Tibial artery (tissue), 4 donors: Measurements from ENCODE around the gene TIMELESS.

Source experiments
- DNase-seq, 2 donors: peaks; one replicate each; pipeline ENCODE4 v3.0.0-alpha.2; 2019
- H3K27ac ChIP-seq, 2 donors: fragments of 200-600 bp; sonication (generic) in 1 of 2; 1 replicate in 1 of 2; 2 replicates in 1 of 2; pipeline ENCODE4 v1.5.1; 2018 to 2019; ENCODE audit warnings: mild to moderate bottlenecking in 1 of 2
- H3K27me3 ChIP-seq, 2 donors: fragments of 200-600 bp; sonication (generic) in 1 of 2; one replicate each; pipeline versions ENCODE4 v1.5.1 to v1.6.0; 2016 to 2019
- H3K36me3 ChIP-seq, 3 donors: fragments of 200-600 bp; sonication (generic) in 2 of 3; one replicate each; pipeline ENCODE4 v1.5.1; 2016 to 2019; ENCODE audit warnings: mild to moderate bottlenecking in 2 of 3
- H3K4me1 ChIP-seq, 4 donors: fragments of 200-600 bp; sonication (generic) in 2 of 4; 1 replicate in 3 of 4; 2 replicates in 1 of 4; pipeline ENCODE4 v1.5.1; 2016 to 2019
- H3K4me3 ChIP-seq, 2 donors: fragments of 200-600 bp; sonication (generic) in 1 of 2; 1 replicate in 1 of 2; 2 replicates in 1 of 2; pipeline ENCODE4 v1.5.1; 2018 to 2019; ENCODE audit warnings: mild to moderate bottlenecking in 2 of 2
- H3K9me3 ChIP-seq, 3 donors: fragments of 200-600 bp; sonication (generic) in 1 of 3; one replicate each; pipeline ENCODE4 v1.5.1; 2016 to 2019
- intact Hi-C: fragments of 100-400 bp; cut with DNase I; formaldehyde crosslinking; loops from one replicate; pipeline ENCODE4 v1.15.0; 2023; ENCODE audit warnings: low total_unique reads
- TF ChIP-seq, protein P1 (sequence below), 2 experiments: fragments of 200-600 bp in 1 of 2; fragments of 450-650 bp in 1 of 2; IDR thresholded peaks; one replicate each; pipeline ENCODE4 v1.5.1; 2017 to 2019; ENCODE audit warnings: antibody characterized with exemption in 2 of 2, mild to moderate bottlenecking in 1 of 2, moderate library complexity in 1 of 2

Gene TIMELESS

DNA sequence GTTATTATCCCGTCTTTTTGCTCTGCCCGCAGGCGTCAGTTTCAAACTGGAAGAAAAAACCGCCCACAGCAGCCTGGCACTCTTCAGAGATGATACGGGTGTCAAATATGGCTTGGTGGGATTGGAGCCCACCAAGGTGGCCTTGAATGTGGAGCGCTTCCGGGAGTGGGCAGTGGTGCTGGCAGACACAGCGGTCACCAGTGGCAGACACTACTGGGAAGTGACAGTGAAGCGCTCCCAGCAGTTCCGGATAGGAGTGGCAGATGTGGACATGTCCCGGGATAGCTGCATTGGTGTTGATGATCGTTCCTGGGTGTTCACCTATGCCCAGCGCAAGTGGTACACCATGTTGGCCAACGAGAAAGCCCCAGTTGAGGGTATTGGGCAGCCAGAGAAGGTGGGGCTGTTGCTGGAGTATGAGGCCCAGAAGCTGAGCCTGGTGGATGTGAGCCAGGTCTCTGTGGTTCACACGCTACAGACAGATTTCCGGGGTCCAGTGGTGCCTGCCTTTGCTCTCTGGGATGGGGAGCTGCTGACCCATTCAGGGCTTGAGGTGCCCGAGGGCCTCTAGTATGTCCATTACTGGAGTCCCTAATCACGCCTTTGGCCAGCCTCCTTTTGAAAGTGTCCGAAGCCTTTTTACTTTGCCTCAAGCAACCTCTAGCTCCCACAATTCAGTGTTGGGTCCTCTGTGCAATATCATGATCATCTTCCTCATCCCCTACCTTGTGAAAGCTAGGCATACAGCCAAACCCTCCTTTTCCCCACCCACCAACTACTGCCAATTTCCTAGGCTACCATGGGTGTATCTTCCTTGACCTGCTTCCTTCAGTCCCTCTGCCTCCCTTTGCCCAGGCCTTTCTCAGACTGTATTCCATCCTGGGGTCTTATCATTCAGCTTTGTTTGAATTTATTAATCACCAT is 20.0 kb upstream of the TIMELESS start:
- Histone ChIP-seq H3K27me3 (no peaks in the 10 kb centered on the region), H3K36me3 (peaks cover 0 to 21% (median 7%) of the 10 kb centered on the region in 3 donors), H3K27ac (peak overlapping the region; percentile 84 to 89), H3K9me3 (no peaks in the 10 kb centered on the region), H3K4me1 (peaks cover 0 to 21% (median 15%) of the 10 kb centered on the region in 4 donors), H3K4me3 (peak overlapping the region; percentile 60 to 82)
- intact Hi-C loops = loop anchor here (5.0 to 10.0 kb wide), 3 partner anchors 147 to 352 kb away; partner anchors contain the start of genes RPL41 and ZC3H10
- TF ChIP-seq, protein P1, sequence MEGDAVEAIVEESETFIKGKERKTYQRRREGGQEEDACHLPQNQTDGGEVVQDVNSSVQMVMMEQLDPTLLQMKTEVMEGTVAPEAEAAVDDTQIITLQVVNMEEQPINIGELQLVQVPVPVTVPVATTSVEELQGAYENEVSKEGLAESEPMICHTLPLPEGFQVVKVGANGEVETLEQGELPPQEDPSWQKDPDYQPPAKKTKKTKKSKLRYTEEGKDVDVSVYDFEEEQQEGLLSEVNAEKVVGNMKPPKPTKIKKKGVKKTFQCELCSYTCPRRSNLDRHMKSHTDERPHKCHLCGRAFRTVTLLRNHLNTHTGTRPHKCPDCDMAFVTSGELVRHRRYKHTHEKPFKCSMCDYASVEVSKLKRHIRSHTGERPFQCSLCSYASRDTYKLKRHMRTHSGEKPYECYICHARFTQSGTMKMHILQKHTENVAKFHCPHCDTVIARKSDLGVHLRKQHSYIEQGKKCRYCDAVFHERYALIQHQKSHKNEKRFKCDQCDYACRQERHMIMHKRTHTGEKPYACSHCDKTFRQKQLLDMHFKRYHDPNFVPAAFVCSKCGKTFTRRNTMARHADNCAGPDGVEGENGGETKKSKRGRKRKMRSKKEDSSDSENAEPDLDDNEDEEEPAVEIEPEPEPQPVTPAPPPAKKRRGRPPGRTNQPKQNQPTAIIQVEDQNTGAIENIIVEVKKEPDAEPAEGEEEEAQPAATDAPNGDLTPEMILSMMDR (IDR thresholded peaks at IDR 0.05) = no peak
- DNase-seq = no peak

DNA sequence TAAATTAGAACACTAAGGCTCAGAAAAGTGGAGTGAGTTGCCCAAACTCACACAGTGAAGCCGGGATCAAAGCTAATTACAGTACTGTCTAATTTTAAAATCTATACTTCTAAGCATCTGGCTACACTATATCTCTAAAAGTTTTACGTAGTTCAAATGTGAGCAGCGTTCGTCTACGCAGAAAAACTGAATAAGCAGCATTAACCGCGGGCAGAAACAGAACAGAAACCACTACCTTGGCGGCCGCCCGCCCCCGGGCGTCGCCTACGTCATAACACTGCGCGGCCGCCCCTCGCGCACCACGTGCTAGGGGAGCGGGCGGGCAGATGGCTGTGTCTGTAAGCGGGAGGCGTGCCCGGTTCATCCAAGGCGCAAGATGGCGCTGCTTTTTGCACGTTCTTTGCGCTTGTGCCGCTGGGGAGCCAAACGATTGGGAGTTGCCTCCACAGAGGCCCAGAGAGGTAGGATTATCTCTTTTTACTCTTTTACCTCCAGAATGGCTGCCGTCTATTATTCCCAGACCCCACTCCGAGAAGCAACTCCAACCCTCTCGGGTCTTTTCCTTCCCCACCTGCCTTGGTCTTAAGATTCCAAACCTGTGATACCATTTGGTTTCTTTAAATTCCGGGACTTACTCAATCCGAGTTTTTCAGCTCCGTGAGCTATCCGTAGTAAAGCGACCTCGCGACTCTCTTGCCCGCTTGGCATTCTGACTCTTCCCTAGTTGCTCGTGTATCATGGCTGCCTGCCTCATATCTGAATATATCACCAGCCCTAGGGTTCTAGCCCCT is 19.2 kb upstream of the TIMELESS start, which contains the start of gene SPRYD4:
SPRYD4 (plus strand) TSS at position 363 of the 791 bp plus-strand sequence; CDS start at position 377, 14 bp downstream.
- intact Hi-C loops = loop anchor here (5.0 to 10.0 kb wide), 3 partner anchors 146 to 351 kb away; partner anchors contain the start of genes RPL41 and ZC3H10

DNA sequence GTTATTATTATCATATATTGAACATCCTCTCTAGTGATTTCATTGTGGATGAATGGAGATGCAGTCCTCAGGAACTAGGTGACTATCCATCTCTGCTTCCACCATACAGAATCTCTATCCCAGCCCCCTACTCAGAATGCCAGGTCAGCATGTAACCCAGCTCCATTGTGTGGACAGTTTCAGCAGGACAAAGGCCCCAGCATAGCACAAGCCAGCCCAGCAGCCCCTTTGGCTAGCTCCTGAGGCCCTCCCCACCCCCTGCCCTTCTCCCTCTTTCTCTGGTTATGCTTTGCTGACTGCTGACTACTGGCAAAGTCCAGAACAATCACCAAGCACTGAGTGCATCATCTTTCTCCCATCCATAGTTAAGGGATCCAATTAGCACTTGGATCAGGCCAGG is 13.3 kb upstream of the TIMELESS start:
- TF ChIP-seq, protein P1 (IDR thresholded peaks at IDR 0.05) = no peak
- Histone ChIP-seq H3K4me1 (peaks cover 0 to 2% (median 0%) of the 10 kb centered on the region in 4 donors), H3K9me3 (no peaks in the 10 kb centered on the region), H3K4me3 (no peak overlapping the region), H3K27me3 (no peaks in the 10 kb centered on the region), H3K27ac (no peak overlapping the region), H3K36me3 (no peaks in the 10 kb centered on the region)
- no peak for DNase-seq
- intact Hi-C loops = loop anchor here (10.0 kb wide), 1 partner anchor 268 kb away; no protein-coding TSS in a partner anchor

More for the DNA sequence above, 19.2 kb upstream of the TIMELESS start, which contains the start of gene SPRYD4:
- DNase-seq = peak; percentile 93 to 95
- Histone ChIP-seq H3K9me3 (no peaks in the 10 kb centered on the region), H3K27ac (peak within 1 kb of the TSS; percentile 84 to 89), H3K27me3 (no peaks in the 10 kb centered on the region), H3K4me1 (peaks cover 0 to 21% (median 15%) of the 10 kb centered on the region in 4 donors), H3K4me3 (peak within 1 kb of the TSS; percentile 60 to 82), H3K36me3 (peaks cover 0 to 16% (median 7%) of the 10 kb centered on the region in 3 donors)
- TF ChIP-seq, protein P1 (IDR thresholded peaks at IDR 0.05) = peak; percentile 17 to 21

- no peak for DNase-seq
- no peak overlapping the region for H3K4me3 ChIP-seq
- intact Hi-C loops = loop anchor here (10.0 kb wide), 1 partner anchor 267 kb away; no protein-coding TSS in a partner anchor
- no peaks in the 10 kb centered on the region for H3K9me3 ChIP-seq
- TF ChIP-seq, protein P1 (IDR thresholded peaks at IDR 0.05) = no peak
- no peaks in the 10 kb centered on the region for H3K27me3 ChIP-seq
- no peaks in the 10 kb centered on the region for H3K4me1 ChIP-seq
- no peaks in the 10 kb centered on the region for H3K36me3 ChIP-seq
- no peak overlapping the region for H3K27ac ChIP-seq
Measured at GRCh38 chr12:56461235-56462159, 12.3 kb upstream of the TIMELESS start.
